Left lung (tissue), 10 donors: ENCODE data around the gene ICA1L. TPM values are rescaled to one million over a fixed set of nuclear protein-coding genes. Genes with fewer than 3 reads are reported as not detected.
"Not testable (repeated sequence)": the region's sequence is repeated elsewhere in the genome, so short reads cannot be mapped to it uniquely, and the experiment has no call there.

Experiments used
- ATAC-seq: fragments of 200-7000 bp; cut with Tn5 transposase; one replicate; pipeline ENCODE4 v1.9.1; 2020; ENCODE audit warnings: moderate library complexity
- DNase-seq, 4 donors: peaks; one replicate each; pipeline ENCODE4 v3.0.0-alpha.2; 2013 to 2020
- H3K27ac ChIP-seq, 2 donors: fragments of 200-600 bp; sonication (generic) in 1 of 2; one replicate each; pipeline versions ENCODE4 v1.5.0 to v1.8.0; 2020 to 2021
- H3K27me3 ChIP-seq, 2 donors: fragments of 200-600 bp; sonication (generic) in 1 of 2; one replicate each; pipeline versions ENCODE4 v1.5.0 to v1.8.0; 2020 to 2021
- H3K36me3 ChIP-seq, 2 donors: fragments of 200-600 bp; sonication (generic) in 1 of 2; one replicate each; pipeline versions ENCODE4 v1.5.0 to v1.8.0; 2020 to 2021
- H3K4me1 ChIP-seq, 2 donors: fragments of 200-600 bp; one replicate each; pipeline ENCODE4 v1.8.0; 2021
- H3K4me3 ChIP-seq, 2 donors: fragments of 200-600 bp; sonication (generic) in 1 of 2; one replicate each; pipeline versions ENCODE4 v1.5.0 to v1.8.0; 2020 to 2021; ENCODE audit warnings: mild to moderate bottlenecking in 1 of 2
- H3K9me3 ChIP-seq, 2 donors: fragments of 200-600 bp; sonication (generic) in 1 of 2; one replicate each; pipeline versions ENCODE4 v1.5.0 to v1.8.0; 2020 to 2021
- intact Hi-C, 2 donors: fragments of 100-400 bp; cut with DNase I; formaldehyde crosslinking; loops; one replicate each; pipeline versions ENCODE4 v1.11.2 to v1.14.2; 2022
- polyA plus RNA-seq, 6 donors: library from polyadenylated mRNA; unstranded; fragments of 120-200 nt; gene quantifications; one replicate each; pipeline ENCODE4 v1.2.1, GENCODE V29; 2013; ENCODE audit not compliant: insufficient read length in 6 of 6
- total RNA-seq, 2 donors: library from RNA; stranded (reverse); fragmentation: NEBNext Ultra II Directional; extraction: Animal tissue kit (Norgen Biotek cat#: 25700); gene quantifications; one replicate each; pipeline ENCODE4 v1.2.1, GENCODE V29; 2021
- TF ChIP-seq, protein P1 (sequence below), 2 donors: fragments of 200-600 bp; sonication (generic) in 1 of 2; IDR thresholded peaks; one replicate each; pipeline versions ENCODE4 v1.5.0 to v1.8.0; 2021; ENCODE audit warnings: antibody characterized with exemption in 2 of 2
- donor health status: DM: no; HTN: yes; CAD: no.
- donor health status: DM: no; HTN: no; CAD: no.

The ICA1L gene
- total and polyA plus RNA-seq, 8 donors: 2.6 to 22.8 (median 21.1) TPM

DNA sequence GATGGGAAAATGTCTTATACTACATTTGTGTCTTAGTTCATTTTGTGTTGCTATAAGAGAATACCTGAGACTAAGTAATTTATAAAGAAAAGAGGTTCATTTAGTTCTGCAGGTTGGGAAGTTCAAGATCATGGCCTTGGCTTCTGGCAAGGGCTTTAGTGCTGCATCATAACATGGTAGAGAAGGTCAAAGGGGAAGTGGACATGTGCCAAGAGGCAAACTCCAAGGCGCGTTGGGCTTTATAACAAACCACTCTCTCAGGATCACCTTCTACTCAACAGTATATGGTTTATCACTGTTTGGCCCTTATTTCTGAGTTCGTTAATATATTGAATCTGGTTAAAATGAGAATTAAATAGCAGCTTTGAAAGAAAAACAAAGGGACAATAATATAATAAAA is 58.2 kb downstream of the ICA1L start:
- no peaks in the 10 kb centered on the region for H3K27me3 ChIP-seq
- DNase-seq (no peak), ATAC-seq (no peak)
- TF ChIP-seq, protein P1, sequence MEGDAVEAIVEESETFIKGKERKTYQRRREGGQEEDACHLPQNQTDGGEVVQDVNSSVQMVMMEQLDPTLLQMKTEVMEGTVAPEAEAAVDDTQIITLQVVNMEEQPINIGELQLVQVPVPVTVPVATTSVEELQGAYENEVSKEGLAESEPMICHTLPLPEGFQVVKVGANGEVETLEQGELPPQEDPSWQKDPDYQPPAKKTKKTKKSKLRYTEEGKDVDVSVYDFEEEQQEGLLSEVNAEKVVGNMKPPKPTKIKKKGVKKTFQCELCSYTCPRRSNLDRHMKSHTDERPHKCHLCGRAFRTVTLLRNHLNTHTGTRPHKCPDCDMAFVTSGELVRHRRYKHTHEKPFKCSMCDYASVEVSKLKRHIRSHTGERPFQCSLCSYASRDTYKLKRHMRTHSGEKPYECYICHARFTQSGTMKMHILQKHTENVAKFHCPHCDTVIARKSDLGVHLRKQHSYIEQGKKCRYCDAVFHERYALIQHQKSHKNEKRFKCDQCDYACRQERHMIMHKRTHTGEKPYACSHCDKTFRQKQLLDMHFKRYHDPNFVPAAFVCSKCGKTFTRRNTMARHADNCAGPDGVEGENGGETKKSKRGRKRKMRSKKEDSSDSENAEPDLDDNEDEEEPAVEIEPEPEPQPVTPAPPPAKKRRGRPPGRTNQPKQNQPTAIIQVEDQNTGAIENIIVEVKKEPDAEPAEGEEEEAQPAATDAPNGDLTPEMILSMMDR (IDR thresholded peaks at IDR 0.05): no peak
- intact Hi-C loops: no loop called here
- no peak overlapping the region for H3K27ac ChIP-seq
- peaks cover 0 to 5% of the 10 kb centered on the region in 2 donors for H3K9me3 ChIP-seq
- H3K4me1 ChIP-seq: no peaks in the 10 kb centered on the region
- no peaks in the 10 kb centered on the region for H3K36me3 ChIP-seq
- H3K4me3 ChIP-seq: no peak overlapping the region

DNA sequence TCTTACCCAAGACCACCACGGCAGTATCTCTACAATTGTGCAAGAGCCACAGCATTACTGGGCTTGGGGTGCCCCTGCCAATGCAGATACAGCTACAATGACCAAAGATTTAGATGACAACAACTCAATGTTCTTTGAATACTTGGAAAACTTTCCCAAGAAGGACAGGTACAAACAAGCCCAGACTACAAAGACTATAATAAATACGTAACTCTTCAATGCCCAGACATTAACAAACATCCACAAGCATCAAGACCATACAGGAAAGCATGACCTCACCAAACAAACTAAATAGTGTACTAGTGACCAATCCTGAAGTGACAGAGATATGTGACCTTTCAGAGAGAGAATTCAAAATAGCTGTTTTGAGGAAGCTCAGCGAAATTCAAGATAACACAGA is 62.8 kb downstream of the ICA1L start:
- H3K27me3 ChIP-seq: no peaks in the 10 kb centered on the region
- TF ChIP-seq, protein P1 (IDR thresholded peaks at IDR 0.05): no peak
- H3K36me3 ChIP-seq: no peaks in the 10 kb centered on the region
- DNase-seq (no peak), ATAC-seq (no peak)
- intact Hi-C loops: no loop called here
- H3K4me3 ChIP-seq: no peak overlapping the region
- H3K27ac ChIP-seq: no peak overlapping the region
- H3K9me3 ChIP-seq: peaks cover 0 to 5% of the 10 kb centered on the region in 2 donors
- no peaks in the 10 kb centered on the region for H3K4me1 ChIP-seq

DNA sequence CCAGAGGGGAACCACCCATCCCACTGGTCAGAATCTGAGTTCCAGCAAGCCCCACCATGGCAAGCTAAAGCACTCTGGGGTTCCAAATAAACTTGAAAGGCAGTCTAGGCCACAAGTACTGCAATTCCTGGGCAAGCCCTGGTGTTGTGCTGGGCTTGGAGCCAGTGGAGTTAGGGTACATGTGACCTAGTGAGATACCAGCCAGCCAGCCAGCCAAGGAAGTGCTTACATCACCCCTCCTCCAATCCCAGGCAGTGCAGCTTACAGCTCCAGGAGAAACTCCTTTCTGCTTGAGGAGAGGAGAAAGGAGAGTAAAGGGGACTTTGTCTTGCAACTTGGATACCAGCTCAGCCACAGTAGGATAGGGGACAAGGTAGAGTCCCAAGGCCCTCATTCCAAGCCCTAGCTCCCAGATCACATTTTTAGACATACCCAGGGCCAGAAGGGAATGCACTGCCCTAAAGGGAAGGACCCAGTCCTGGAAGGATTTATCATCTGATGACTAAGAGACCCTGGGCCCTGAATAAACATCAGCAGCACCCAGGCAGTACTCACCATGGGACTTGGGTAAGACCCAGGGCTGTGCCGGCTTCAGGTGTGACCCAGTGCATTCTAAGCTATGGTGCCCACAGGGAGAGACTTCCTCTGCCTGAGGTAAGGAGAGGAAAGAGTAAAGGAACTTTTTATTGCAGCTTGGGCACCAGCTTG is 64.0 kb downstream of the ICA1L start:
- H3K27me3 ChIP-seq, H3K9me3 ChIP-seq, intact Hi-C loops, H3K36me3 ChIP-seq, H3K4me1 ChIP-seq, H3K4me3 ChIP-seq, H3K27ac ChIP-seq: not testable (repeated sequence)
- peak in 2 of 4 donors; percentile 44 to 76 for DNase-seq
- peak; percentile 91 for ATAC-seq

GRCh38 chr2:202805911-202806310 is 65.7 kb downstream of the ICA1L start:
- intact Hi-C loops, H3K4me1 ChIP-seq, H3K27ac ChIP-seq, H3K27me3 ChIP-seq, H3K9me3 ChIP-seq, H3K4me3 ChIP-seq, DNase-seq, H3K36me3 ChIP-seq: not testable (repeated sequence)
- ATAC-seq: peak; percentile 43

DNA sequence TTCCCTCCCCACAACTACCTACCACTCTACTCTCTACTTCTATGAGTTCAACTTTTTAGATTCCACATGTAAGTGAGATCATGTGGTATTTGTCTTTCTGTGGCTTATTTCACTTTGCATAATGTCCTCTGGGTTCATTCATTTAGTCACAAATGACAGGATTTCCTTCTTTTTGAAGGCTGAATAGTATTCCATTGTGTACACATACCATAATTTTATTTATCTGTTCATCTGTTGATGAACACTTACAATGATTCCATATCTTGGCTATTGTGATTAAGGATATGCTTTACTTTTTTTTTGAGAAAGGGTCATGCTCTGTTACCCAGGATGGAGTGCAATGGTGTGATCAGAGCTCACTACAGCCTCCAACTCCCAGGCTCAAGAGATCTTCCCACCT is 73.6 kb downstream of the ICA1L start:
- H3K9me3 ChIP-seq: peaks cover 0 to 6% of the 10 kb centered on the region in 2 donors
- no peaks in the 10 kb centered on the region for H3K27me3 ChIP-seq
- H3K36me3 ChIP-seq: no peaks in the 10 kb centered on the region
- ATAC-seq: no peak
- TF ChIP-seq, protein P1 (IDR thresholded peaks at IDR 0.05): no peak
- intact Hi-C loops: no loop called here
- no peak overlapping the region for H3K27ac ChIP-seq
- no peak overlapping the region for H3K4me3 ChIP-seq
- DNase-seq: no peak
- H3K4me1 ChIP-seq: no peaks in the 10 kb centered on the region

DNA sequence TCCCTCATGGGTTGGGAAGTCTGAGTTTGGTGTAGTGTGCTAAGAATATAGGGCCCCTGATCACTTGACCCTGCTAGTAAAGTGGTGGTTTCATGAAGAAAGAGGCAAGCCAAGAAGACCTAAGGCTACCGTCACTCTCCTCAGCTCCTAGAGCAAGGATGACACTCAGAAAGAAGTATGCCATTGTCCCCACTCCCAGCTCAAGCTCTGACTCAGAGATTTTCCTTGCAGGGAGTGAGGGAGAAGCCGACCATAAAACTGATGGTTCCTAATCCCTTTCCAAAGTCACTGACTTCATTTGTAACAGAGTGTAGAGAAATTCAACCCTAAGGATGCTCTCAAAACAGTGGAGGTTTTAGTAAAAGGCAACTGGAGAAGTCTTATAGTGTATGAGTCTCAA is 80.9 kb downstream of the ICA1L start:
- ATAC-seq: no peak
- intact Hi-C loops: no loop called here

More for the DNA sequence above, 80.9 kb downstream of the ICA1L start:
- H3K36me3 ChIP-seq: no peaks in the 10 kb centered on the region
- no peaks in the 10 kb centered on the region for H3K27me3 ChIP-seq
- H3K9me3 ChIP-seq: no peaks in the 10 kb centered on the region
- H3K4me3 ChIP-seq: no peak overlapping the region
- no peaks in the 10 kb centered on the region for H3K4me1 ChIP-seq
- TF ChIP-seq, protein P1 (IDR thresholded peaks at IDR 0.05): no peak
- no peak for DNase-seq
- no peak overlapping the region for H3K27ac ChIP-seq
